Testis (tissue), 2 donors: ENCODE measurements around the gene OS9.

Experiments used
- POLR2A ChIP-seq: fragments of 450-650 bp; IDR thresholded peaks from one replicate; pipeline ENCODE4 v1.6.1; 2017; ENCODE audit warnings: antibody characterized with exemption, mild to moderate bottlenecking, moderate library complexity
- TF ChIP-seq, protein P1 (sequence below), 3 experiments: fragments of 450-650 bp in 2 of 3; fragments of 200-600 bp in 1 of 3; sonication (generic) in 1 of 3; IDR thresholded peaks; one replicate each; pipeline ENCODE4 v1.5.1; 2016 to 2019; ENCODE audit warnings: antibody characterized with exemption in 3 of 3, mild to moderate bottlenecking in 2 of 3, moderate library complexity in 1 of 3

DNA sequence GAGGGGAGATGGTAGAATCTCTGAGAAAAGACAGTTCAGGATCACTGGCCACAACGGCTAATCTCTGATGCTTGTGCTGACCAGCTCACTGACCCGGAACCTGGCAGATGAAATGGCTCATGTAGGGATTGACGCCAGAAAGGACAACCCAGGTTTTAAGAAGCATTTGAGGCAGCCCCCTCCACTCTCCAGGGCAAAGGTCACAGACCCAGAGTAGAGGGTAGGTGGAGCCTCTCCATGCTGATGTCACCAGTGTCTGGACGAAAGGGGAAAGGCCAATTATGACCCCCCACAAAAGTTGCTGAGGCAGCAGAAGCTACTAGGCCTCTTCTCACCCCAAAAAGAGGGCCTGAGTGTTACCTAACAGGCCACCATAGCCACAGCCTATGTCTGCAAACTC is 76.8 kb downstream of the OS9 start:
- TF ChIP-seq, protein P1, sequence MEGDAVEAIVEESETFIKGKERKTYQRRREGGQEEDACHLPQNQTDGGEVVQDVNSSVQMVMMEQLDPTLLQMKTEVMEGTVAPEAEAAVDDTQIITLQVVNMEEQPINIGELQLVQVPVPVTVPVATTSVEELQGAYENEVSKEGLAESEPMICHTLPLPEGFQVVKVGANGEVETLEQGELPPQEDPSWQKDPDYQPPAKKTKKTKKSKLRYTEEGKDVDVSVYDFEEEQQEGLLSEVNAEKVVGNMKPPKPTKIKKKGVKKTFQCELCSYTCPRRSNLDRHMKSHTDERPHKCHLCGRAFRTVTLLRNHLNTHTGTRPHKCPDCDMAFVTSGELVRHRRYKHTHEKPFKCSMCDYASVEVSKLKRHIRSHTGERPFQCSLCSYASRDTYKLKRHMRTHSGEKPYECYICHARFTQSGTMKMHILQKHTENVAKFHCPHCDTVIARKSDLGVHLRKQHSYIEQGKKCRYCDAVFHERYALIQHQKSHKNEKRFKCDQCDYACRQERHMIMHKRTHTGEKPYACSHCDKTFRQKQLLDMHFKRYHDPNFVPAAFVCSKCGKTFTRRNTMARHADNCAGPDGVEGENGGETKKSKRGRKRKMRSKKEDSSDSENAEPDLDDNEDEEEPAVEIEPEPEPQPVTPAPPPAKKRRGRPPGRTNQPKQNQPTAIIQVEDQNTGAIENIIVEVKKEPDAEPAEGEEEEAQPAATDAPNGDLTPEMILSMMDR (IDR thresholded peaks at IDR 0.05): no peak
- TF ChIP-seq POLR2A: no peak
